ENCODE data around the gene OR7D4.

DNA sequence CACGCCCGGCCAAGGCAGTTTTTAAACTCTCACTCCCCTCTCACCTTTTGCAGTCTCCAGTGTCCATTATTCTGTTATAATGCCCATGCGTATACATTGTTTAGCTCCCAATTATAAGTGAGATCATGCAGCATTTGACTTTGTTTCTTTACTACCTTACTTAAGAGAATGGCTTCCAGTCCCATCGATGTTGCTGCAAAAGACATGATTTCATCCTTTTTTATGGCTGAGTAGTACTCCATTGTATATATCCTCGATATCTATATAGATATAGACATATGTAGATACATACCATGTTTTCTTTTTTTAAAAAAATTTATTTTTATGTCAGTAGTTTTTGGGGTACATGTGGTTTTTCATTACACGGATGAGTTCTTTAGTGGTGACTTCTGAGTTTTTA is 32.2 kb downstream of the OR7D4 start:
- TF ChIP-seq ESRRA (CRISPR knock-in tag; IDR thresholded peaks at IDR 0.05; ENCODE audit: borderline replicate concordance): no peak
- TF ChIP-seq, protein P1, sequence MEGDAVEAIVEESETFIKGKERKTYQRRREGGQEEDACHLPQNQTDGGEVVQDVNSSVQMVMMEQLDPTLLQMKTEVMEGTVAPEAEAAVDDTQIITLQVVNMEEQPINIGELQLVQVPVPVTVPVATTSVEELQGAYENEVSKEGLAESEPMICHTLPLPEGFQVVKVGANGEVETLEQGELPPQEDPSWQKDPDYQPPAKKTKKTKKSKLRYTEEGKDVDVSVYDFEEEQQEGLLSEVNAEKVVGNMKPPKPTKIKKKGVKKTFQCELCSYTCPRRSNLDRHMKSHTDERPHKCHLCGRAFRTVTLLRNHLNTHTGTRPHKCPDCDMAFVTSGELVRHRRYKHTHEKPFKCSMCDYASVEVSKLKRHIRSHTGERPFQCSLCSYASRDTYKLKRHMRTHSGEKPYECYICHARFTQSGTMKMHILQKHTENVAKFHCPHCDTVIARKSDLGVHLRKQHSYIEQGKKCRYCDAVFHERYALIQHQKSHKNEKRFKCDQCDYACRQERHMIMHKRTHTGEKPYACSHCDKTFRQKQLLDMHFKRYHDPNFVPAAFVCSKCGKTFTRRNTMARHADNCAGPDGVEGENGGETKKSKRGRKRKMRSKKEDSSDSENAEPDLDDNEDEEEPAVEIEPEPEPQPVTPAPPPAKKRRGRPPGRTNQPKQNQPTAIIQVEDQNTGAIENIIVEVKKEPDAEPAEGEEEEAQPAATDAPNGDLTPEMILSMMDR (IDR thresholded peaks at IDR 0.05): no peak
- TF ChIP-seq, protein P2, sequence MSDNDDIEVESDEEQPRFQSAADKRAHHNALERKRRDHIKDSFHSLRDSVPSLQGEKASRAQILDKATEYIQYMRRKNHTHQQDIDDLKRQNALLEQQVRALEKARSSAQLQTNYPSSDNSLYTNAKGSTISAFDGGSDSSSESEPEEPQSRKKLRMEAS (CRISPR knock-in tag; IDR thresholded peaks at IDR 0.05): no peak
- TF ChIP-seq, protein P3, sequence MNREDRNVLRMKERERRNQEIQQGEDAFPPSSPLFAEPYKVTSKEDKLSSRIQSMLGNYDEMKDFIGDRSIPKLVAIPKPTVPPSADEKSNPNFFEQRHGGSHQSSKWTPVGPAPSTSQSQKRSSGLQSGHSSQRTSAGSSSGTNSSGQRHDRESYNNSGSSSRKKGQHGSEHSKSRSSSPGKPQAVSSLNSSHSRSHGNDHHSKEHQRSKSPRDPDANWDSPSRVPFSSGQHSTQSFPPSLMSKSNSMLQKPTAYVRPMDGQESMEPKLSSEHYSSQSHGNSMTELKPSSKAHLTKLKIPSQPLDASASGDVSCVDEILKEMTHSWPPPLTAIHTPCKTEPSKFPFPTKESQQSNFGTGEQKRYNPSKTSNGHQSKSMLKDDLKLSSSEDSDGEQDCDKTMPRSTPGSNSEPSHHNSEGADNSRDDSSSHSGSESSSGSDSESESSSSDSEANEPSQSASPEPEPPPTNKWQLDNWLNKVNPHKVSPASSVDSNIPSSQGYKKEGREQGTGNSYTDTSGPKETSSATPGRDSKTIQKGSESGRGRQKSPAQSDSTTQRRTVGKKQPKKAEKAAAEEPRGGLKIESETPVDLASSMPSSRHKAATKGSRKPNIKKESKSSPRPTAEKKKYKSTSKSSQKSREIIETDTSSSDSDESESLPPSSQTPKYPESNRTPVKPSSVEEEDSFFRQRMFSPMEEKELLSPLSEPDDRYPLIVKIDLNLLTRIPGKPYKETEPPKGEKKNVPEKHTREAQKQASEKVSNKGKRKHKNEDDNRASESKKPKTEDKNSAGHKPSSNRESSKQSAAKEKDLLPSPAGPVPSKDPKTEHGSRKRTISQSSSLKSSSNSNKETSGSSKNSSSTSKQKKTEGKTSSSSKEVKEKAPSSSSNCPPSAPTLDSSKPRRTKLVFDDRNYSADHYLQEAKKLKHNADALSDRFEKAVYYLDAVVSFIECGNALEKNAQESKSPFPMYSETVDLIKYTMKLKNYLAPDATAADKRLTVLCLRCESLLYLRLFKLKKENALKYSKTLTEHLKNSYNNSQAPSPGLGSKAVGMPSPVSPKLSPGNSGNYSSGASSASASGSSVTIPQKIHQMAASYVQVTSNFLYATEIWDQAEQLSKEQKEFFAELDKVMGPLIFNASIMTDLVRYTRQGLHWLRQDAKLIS (CRISPR knock-in tag; IDR thresholded peaks at IDR 0.05; ENCODE audit: borderline replicate concordance): no peak
- no peak for TF ChIP-seq FOXJ3 (CRISPR knock-in tag; IDR thresholded peaks at IDR 0.05; ENCODE audit: borderline replicate concordance)
- TF ChIP-seq, protein P4, sequence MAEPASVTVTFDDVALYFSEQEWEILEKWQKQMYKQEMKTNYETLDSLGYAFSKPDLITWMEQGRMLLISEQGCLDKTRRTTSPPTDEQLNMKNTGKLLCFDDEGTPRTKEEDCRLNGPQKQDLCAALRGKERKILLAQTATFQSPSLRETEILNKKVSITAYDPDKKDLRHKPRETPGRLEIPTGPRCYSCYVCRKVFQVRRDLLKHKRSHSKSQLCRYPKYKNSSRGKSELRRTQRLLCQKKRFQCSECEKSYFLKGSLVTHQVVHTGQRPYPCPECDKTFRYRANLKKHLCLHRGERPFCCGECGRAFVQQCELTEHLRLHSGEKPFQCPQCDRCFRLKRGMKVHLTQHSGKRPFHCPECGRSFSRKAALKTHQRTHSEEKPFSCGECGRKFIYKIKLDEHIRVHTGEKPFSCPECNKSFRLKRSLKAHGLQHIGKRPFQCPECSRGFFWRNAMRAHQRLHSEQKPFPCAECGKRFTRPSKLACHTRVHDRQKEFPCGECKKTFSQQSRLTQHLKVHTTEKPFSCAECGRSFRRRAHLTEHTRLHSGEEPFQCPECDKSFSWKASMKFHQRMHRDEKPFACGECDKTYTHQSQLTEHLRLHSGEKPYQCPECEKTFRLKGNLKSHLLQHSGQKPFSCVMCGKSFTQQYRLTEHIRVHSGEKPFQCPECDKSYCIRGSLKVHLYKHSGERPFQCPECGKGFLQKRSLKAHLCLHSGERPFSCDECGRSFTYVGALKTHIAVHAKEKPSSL (CRISPR knock-in tag; conservative IDR thresholded peaks at IDR 0.05): no peak
- TF ChIP-seq ZNF317 (CRISPR knock-in tag; IDR thresholded peaks at IDR 0.05; ENCODE audit: borderline replicate concordance, low read depth): no peak
- no peak for TF ChIP-seq NR2C2 (CRISPR knock-in tag; IDR thresholded peaks at IDR 0.05)
- TF ChIP-seq, protein P5, sequence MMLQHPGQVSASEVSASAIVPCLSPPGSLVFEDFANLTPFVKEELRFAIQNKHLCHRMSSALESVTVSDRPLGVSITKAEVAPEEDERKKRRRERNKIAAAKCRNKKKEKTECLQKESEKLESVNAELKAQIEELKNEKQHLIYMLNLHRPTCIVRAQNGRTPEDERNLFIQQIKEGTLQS (CRISPR knock-in tag; conservative IDR thresholded peaks at IDR 0.05): no peak
- no peak for TF ChIP-seq SP1 (CRISPR knock-in tag; conservative IDR thresholded peaks at IDR 0.05)
- TF ChIP-seq, protein P6, sequence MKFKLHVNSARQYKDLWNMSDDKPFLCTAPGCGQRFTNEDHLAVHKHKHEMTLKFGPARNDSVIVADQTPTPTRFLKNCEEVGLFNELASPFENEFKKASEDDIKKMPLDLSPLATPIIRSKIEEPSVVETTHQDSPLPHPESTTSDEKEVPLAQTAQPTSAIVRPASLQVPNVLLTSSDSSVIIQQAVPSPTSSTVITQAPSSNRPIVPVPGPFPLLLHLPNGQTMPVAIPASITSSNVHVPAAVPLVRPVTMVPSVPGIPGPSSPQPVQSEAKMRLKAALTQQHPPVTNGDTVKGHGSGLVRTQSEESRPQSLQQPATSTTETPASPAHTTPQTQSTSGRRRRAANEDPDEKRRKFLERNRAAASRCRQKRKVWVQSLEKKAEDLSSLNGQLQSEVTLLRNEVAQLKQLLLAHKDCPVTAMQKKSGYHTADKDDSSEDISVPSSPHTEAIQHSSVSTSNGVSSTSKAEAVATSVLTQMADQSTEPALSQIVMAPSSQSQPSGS (CRISPR knock-in tag; IDR thresholded peaks at IDR 0.05; ENCODE audit: borderline replicate concordance, low read depth): no peak

Measured in WTC11 (cell line).